Smooth muscle cell (in vitro differentiated cells): ENCODE data around the gene CHURC1. TPM values are rescaled to one million over a fixed set of nuclear protein-coding genes. Genes with fewer than 3 reads are reported as not detected.

Experiments
- DNase-seq: peaks from one replicate; lab custom pipeline; 2025; ENCODE audit not compliant: unreplicated experiment; lab: John Stamatoyannopoulos, UW
- H2AFZ ChIP-seq: fragments of 200-600 bp; sonication (generic); 2 replicates; pipeline ENCODE4 v1.6.0; 2016; ENCODE audit warnings: antibody characterized with exemption, low read depth, mild to moderate bottlenecking
- H3F3A ChIP-seq: fragments of 200-600 bp; sonication (generic); 2 replicates; pipeline ENCODE4 v1.6.0; 2017; ENCODE audit warnings: antibody characterized with exemption, low read depth
- H3K27ac ChIP-seq: fragments of 200-600 bp; sonication (generic); 2 replicates; pipeline ENCODE4 v1.5.1; 2016; ENCODE audit warnings: low read depth, mild to moderate bottlenecking
- H3K27me3 ChIP-seq: fragments of 200-600 bp; sonication (generic); 2 replicates; pipeline ENCODE4 v1.6.1; 2016; ENCODE audit warnings: low read depth, mild to moderate bottlenecking
- H3K36me3 ChIP-seq: fragments of 200-600 bp; sonication (generic); 2 replicates; pipeline ENCODE4 v1.5.1; 2016; ENCODE audit warnings: low read depth
- H3K4me1 ChIP-seq: fragments of 200-600 bp; sonication (generic); 2 replicates; pipeline ENCODE4 v1.5.1; 2016; ENCODE audit warnings: low read depth
- H3K4me2 ChIP-seq: fragments of 200-600 bp; sonication (generic); 2 replicates; pipeline ENCODE4 v1.6.0; 2016; ENCODE audit warnings: mild to moderate bottlenecking
- H3K4me3 ChIP-seq: fragments of 200-600 bp; sonication (generic); 2 replicates; pipeline ENCODE4 v1.5.1; 2016; ENCODE audit warnings: mild to moderate bottlenecking
- H3K79me2 ChIP-seq: fragments of 200-600 bp; sonication (generic); 2 replicates; pipeline ENCODE4 v1.6.0; 2016; ENCODE audit warnings: low read depth, mild to moderate bottlenecking
- H3K9ac ChIP-seq: fragments of 200-600 bp; sonication (generic); 2 replicates; pipeline ENCODE4 v1.6.0; 2016; ENCODE audit warnings: low read depth
- H3K9me3 ChIP-seq: fragments of 200-600 bp; sonication (generic); replicated peaks from 2 replicates; pipeline ENCODE4 v1.5.1; 2016; ENCODE audit warnings: low read depth
- H4K20me1 ChIP-seq: fragments of 200-600 bp; sonication (generic); 2 replicates; pipeline ENCODE4 v1.6.0; 2016; ENCODE audit warnings: low read depth
- CTCF ChIP-seq: fragments of 200-600 bp; sonication (generic); IDR thresholded peaks from 2 replicates; pipeline ENCODE4 v1.5.1; 2017; ENCODE audit warnings: borderline replicate concordance, mild to moderate bottlenecking, antibody characterized with exemption; ENCODE audit not compliant: insufficient read depth, poor library complexity, severe bottlenecking
- WGBS: methylation state at CpG from one replicate; pipeline ENCODE4 v1.1.7; 2016; ENCODE audit warnings: low lambda C conversion rate; 5-methylcytosine and 5-hydroxymethylcytosine counted together
- polyA plus RNA-seq: library from polyadenylated mRNA; unstranded; fragments of >200 nt; fragmentation: Nextera tagmentation; extraction: Ambion mirVana; gene quantifications from 2 replicates; pipeline ENCODE4 v1.2.1, GENCODE V29; 2016
- total RNA-seq: library from RNA; depleted of rRNA; stranded (reverse); fragments of >200 nt; gene quantifications from 2 replicates; pipeline ENCODE4 v1.2.3, GENCODE V29; 2014

The CHURC1 gene
- total and polyA plus RNA-seq, 2 experiments from 2014 or later, result 48.8 to 102 TPM

- no peak for DNase-seq
- H3K4me3 ChIP-seq, result no peak overlapping the region
- no peaks in the 10 kb centered on the region for H3K79me2 ChIP-seq
- 100% methylated on average over 1 of the region's 1 CpG for WGBS
- H3F3A ChIP-seq, result no peaks in the 10 kb centered on the region
- H3K9ac ChIP-seq, result no peak overlapping the region
- H3K36me3 ChIP-seq, result peaks cover 9% of the 10 kb centered on the region
- no peak overlapping the region for H2AFZ ChIP-seq
- peaks cover 57% of the 10 kb centered on the region for H4K20me1 ChIP-seq
- no peaks in the 10 kb centered on the region for H3K9me3 ChIP-seq
- no peak overlapping the region for H3K27ac ChIP-seq
- no peak for TF ChIP-seq CTCF
- no peak overlapping the region for H3K4me2 ChIP-seq
- H3K4me1 ChIP-seq, result no peaks in the 10 kb centered on the region
- no peaks in the 10 kb centered on the region for H3K27me3 ChIP-seq
These were observed 20.2 kb downstream of the CHURC1 start for GRCh38 chr14:64934338-64934929.

GRCh38 chr14:64935508-64935907, 21.3 kb downstream of the CHURC1 start:
- Histone ChIP-seq H3K36me3 (peaks cover 9% of the 10 kb centered on the region), H3K9ac (no peak overlapping the region), H3K79me2 (no peaks in the 10 kb centered on the region), H3K9me3 (no peaks in the 10 kb centered on the region), H3K27ac (no peak overlapping the region), H3K4me3 (no peak overlapping the region), H3K4me1 (no peaks in the 10 kb centered on the region), H3K4me2 (no peak overlapping the region), H4K20me1 (peaks cover 47% of the 10 kb centered on the region), H3K27me3 (no peaks in the 10 kb centered on the region), H2AFZ (no peak overlapping the region), H3F3A (no peaks in the 10 kb centered on the region)
- no peak for TF ChIP-seq CTCF
- DNase-seq, result no peak
- 99% methylated on average over 2 of the region's 2 CpGs for WGBS

GRCh38 chr14:64937171-64937820, 23.0 kb downstream of the CHURC1 start:
- DNase-seq, result no peak

More at GRCh38 chr14:64937171-64937820, 23.0 kb downstream of the CHURC1 start:
- no peak overlapping the region for H3K9ac ChIP-seq
- no peak overlapping the region for H2AFZ ChIP-seq
- no peak for TF ChIP-seq CTCF
- H3K4me1 ChIP-seq, result no peaks in the 10 kb centered on the region
- WGBS, result 50% methylated on average over 1 of the region's 1 CpG
- H3K9me3 ChIP-seq, result no peaks in the 10 kb centered on the region
- H3F3A ChIP-seq, result no peaks in the 10 kb centered on the region
- no peak overlapping the region for H3K4me3 ChIP-seq
- H3K79me2 ChIP-seq, result no peaks in the 10 kb centered on the region
- H3K4me2 ChIP-seq, result no peak overlapping the region
- no peaks in the 10 kb centered on the region for H3K27me3 ChIP-seq
- peaks cover 5% of the 10 kb centered on the region for H3K36me3 ChIP-seq
- peaks cover 30% of the 10 kb centered on the region for H4K20me1 ChIP-seq
- no peak overlapping the region for H3K27ac ChIP-seq
